H9 (cell line): ENCODE data around the gene EYA4. TPM values are rescaled to one million over a fixed set of nuclear protein-coding genes. Genes with fewer than 3 reads are reported as not detected.
A peak's percentile ranks its signal among the peaks of the same experiment; 100 is the strongest.

Source experiments
- DNase-seq: peaks from one replicate; pipeline ENCODE4 v3.0.0-alpha.2; 2017
- H2AFZ ChIP-seq: one replicate; pipeline ENCODE4 v1.6.1; 2013; ENCODE audit warnings: mild to moderate bottlenecking, low read length, control low read depth, moderate library complexity
- H2AK5ac ChIP-seq: 2 replicates; pipeline ENCODE4 v1.6.1; 2013; ENCODE audit warnings: low read length, control low read depth, mixed read lengths; ENCODE audit not compliant: insufficient read length
- H2BK120ac ChIP-seq: one replicate; pipeline ENCODE4 v1.6.1; 2013; ENCODE audit warnings: low read depth, mild to moderate bottlenecking, low read length, control low read depth, inconsistent platforms; ENCODE audit not compliant: poor library complexity, severe bottlenecking
- H2BK12ac ChIP-seq: 2 replicates; pipeline ENCODE4 v1.6.1; 2013; ENCODE audit warnings: low read length, control low read depth, mixed read lengths, low read depth; ENCODE audit not compliant: insufficient read length
- H2BK15ac ChIP-seq: 2 replicates; pipeline ENCODE4 v1.6.1; 2013; ENCODE audit warnings: low read depth, low read length, control low read depth
- H2BK20ac ChIP-seq: one replicate; pipeline ENCODE4 v1.6.1; 2013; ENCODE audit warnings: low read depth, mild to moderate bottlenecking, low read length, control low read depth, inconsistent platforms; ENCODE audit not compliant: poor library complexity, severe bottlenecking
- H2BK5ac ChIP-seq: 2 replicates; pipeline ENCODE4 v1.6.1; 2013; ENCODE audit warnings: low read length, control low read depth, mixed read lengths; ENCODE audit not compliant: insufficient read length
- H3K14ac ChIP-seq: 2 replicates; pipeline ENCODE4 v1.6.1; 2013; ENCODE audit warnings: low read length, control low read depth; ENCODE audit not compliant: insufficient read depth
- H3K18ac ChIP-seq: 2 replicates; pipeline ENCODE4 v1.6.1; 2013; ENCODE audit warnings: low read depth, mild to moderate bottlenecking, mixed read lengths, low read length, control low read depth; ENCODE audit not compliant: insufficient read length
- H3K23ac ChIP-seq: 2 replicates; pipeline ENCODE4 v1.6.1; 2013; ENCODE audit warnings: low read length, control low read depth, mixed read lengths, low read depth; ENCODE audit not compliant: insufficient read length
- H3K23me2 ChIP-seq: 2 replicates; pipeline ENCODE4 v1.6.1; 2013; ENCODE audit warnings: low read depth, mild to moderate bottlenecking, mixed read lengths, low read length, control low read depth; ENCODE audit not compliant: insufficient read length, poor library complexity, severe bottlenecking
- H3K27ac ChIP-seq: 2 replicates; pipeline ENCODE4 v1.5.1; 2013; ENCODE audit warnings: low read length, control low read depth, mixed read lengths, low read depth; ENCODE audit not compliant: insufficient read length
- H3K27me3 ChIP-seq: 2 replicates; pipeline ENCODE4 v1.6.1; 2013; ENCODE audit warnings: low read length, control low read depth, inconsistent platforms; ENCODE audit not compliant: insufficient read depth
- H3K4ac ChIP-seq: 2 replicates; pipeline ENCODE4 v1.6.1; 2013; ENCODE audit warnings: low read depth, mild to moderate bottlenecking, control low read depth, inconsistent platforms, low read length, moderate library complexity
- H3K4me1 ChIP-seq: 2 replicates; pipeline ENCODE4 v1.6.1; 2013; ENCODE audit warnings: low read length, control low read depth, inconsistent platforms; ENCODE audit not compliant: insufficient read depth
- H3K4me2 ChIP-seq: 2 replicates; pipeline ENCODE4 v1.6.1; 2013; ENCODE audit warnings: low read length, control low read depth, mixed read lengths; ENCODE audit not compliant: insufficient read length, insufficient read depth
- H3K56ac ChIP-seq: 2 replicates; pipeline ENCODE4 v1.6.1; 2013; ENCODE audit warnings: low read depth, mild to moderate bottlenecking, mixed read lengths, low read length, control low read depth; ENCODE audit not compliant: insufficient read length
- H3K79me1 ChIP-seq: 2 replicates; pipeline ENCODE4 v1.6.1; 2013; ENCODE audit warnings: low read depth, mild to moderate bottlenecking, moderate library complexity, low read length, control low read depth, inconsistent platforms; ENCODE audit not compliant: insufficient read depth, poor library complexity, severe bottlenecking
- H3K79me2 ChIP-seq: 2 replicates; pipeline ENCODE4 v1.6.1; 2013; ENCODE audit warnings: low read length, control low read depth, inconsistent platforms; ENCODE audit not compliant: insufficient read depth
- H3K9ac ChIP-seq: 2 replicates; pipeline ENCODE4 v1.6.1; 2013; ENCODE audit warnings: low read length, control low read depth, mixed read lengths; ENCODE audit not compliant: insufficient read length; ENCODE audit errors: extremely low read depth
- H3K9me3 ChIP-seq: one replicate; pipeline ENCODE4 v1.6.1; 2013; ENCODE audit warnings: low read depth, low read length, inconsistent platforms; ENCODE audit not compliant: control insufficient read depth
- H3T11ph ChIP-seq: one replicate; pipeline ENCODE4 v1.6.1; 2013; ENCODE audit warnings: mild to moderate bottlenecking, low read length, control low read depth, inconsistent platforms
- H4K20me1 ChIP-seq: one replicate; pipeline ENCODE4 v1.6.1; 2013; ENCODE audit not compliant: control insufficient read depth, insufficient read length, insufficient read depth
- H4K5ac ChIP-seq: 2 replicates; pipeline ENCODE4 v1.6.1; 2013; ENCODE audit warnings: low read depth, mild to moderate bottlenecking, mixed read lengths, low read length, control low read depth; ENCODE audit not compliant: insufficient read length
- H4K8ac ChIP-seq: replicated peaks from 2 replicates; pipeline ENCODE4 v1.6.1; 2013; ENCODE audit warnings: low read length, control low read depth, mixed read lengths, low read depth; ENCODE audit not compliant: insufficient read length
- H4K91ac ChIP-seq: 2 replicates; pipeline ENCODE4 v1.6.1; 2013; ENCODE audit warnings: low read depth, mild to moderate bottlenecking, moderate library complexity, mixed read lengths, low read length, control low read depth; ENCODE audit not compliant: insufficient read length
- H3K27ac Mint-ChIP-seq, 3 experiments: 2 replicates in 2 of 3; 3 replicates in 1 of 3; pipeline ENCODE4 v1.8.0; 2020 to 2021; ENCODE audit warnings: mixed read lengths in 3 of 3, mild to moderate bottlenecking in 1 of 3, moderate library complexity in 1 of 3
- H3K27me3 Mint-ChIP-seq: 2 replicates; pipeline ENCODE4 v1.8.0; 2021; ENCODE audit warnings: low read depth, mild to moderate bottlenecking, moderate library complexity, mixed read lengths
- H3K36me3 Mint-ChIP-seq, 3 experiments: 2 replicates in 2 of 3; 3 replicates in 1 of 3; pipeline ENCODE4 v1.8.0; 2020 to 2021; ENCODE audit warnings: low read depth in 3 of 3, mixed read lengths in 3 of 3; ENCODE audit not compliant: insufficient read depth in 1 of 3
- H3K4me1 Mint-ChIP-seq, 2 experiments: 2 replicates each; pipeline ENCODE4 v1.8.0; 2020; ENCODE audit warnings: mixed read lengths in 2 of 2
- H3K4me3 Mint-ChIP-seq, 2 experiments: 2 replicates in 1 of 2; 3 replicates in 1 of 2; pipeline ENCODE4 v1.8.0; 2020 to 2021; ENCODE audit warnings: mild to moderate bottlenecking in 2 of 2, mixed read lengths in 2 of 2, moderate library complexity in 1 of 2
- H3K9me3 Mint-ChIP-seq, 2 experiments: 2 replicates in 1 of 2; 3 replicates in 1 of 2; pipeline ENCODE4 v1.8.0; 2020; ENCODE audit warnings: mild to moderate bottlenecking in 2 of 2, mixed read lengths in 2 of 2, moderate library complexity in 1 of 2
- WGBS: extraction: QIAGEN DNeasy Blood & Tissue Kit; methylation state at CpG from one replicate; pipeline ENCODE4 v1.1.7; 2013; ENCODE audit warnings: missing lambda C conversion rate, low lambda C conversion rate, mixed read lengths; ENCODE audit not compliant: insufficient read length; ENCODE audit errors: extremely low coverage; 5-methylcytosine and 5-hydroxymethylcytosine counted together
- total RNA-seq: library from RNA; stranded (reverse); gene quantifications from 2 replicates; pipeline ENCODE4 v1.2.1, GENCODE V29; 2021
- TF ChIP-seq, protein P1 (sequence below): fragments of 200-600 bp; sonication (generic); conservative IDR thresholded peaks from 3 replicates; pipeline ENCODE4 v1.8.0; 2021; ENCODE audit warnings: antibody characterized with exemption, mild to moderate bottlenecking

Gene EYA4
- total RNA-seq, 1 experiment from 2014 or later = 0.26 TPM

DNA sequence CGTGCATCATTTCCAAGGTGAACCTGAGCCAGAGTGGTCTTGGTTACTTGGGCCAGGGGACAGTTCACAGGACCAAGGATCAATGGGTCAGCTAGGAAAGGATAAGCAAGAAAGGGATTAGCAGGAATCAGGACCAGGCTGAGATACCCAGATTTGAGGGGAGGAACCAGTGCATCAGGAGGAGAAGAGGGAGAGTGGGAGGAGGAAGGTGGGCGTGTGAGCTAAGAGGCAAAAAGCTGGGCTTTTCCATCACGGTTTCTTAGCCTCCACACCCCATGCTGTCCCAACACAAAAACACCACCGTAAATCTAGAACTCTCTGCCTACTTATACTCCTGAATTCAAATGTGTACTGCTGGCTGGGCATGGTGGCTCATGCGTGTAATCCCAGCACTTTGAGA is 27.5 kb downstream of the EYA4 start:
- no peak for DNase-seq
- no peak overlapping the region for H2BK20ac ChIP-seq
- H3K4me1 Mint-ChIP-seq = no peaks in the 10 kb centered on the region
- no peak overlapping the region for H2BK5ac ChIP-seq
- H3K79me2 ChIP-seq = no peaks in the 10 kb centered on the region
- no peak overlapping the region for H3K27ac ChIP-seq
- H3K18ac ChIP-seq = no peak overlapping the region
- no peak overlapping the region for H4K8ac ChIP-seq
- no peaks in the 10 kb centered on the region for H3K27me3 ChIP-seq
- no peak overlapping the region for H3K56ac ChIP-seq
- H3K4ac ChIP-seq = no peak overlapping the region
- H2AFZ ChIP-seq = no peak overlapping the region
- H2AK5ac ChIP-seq = no peak overlapping the region
- no peak overlapping the region for H4K5ac ChIP-seq
- H3K23me2 ChIP-seq = no peaks in the 10 kb centered on the region
- H3K4me1 ChIP-seq = no peaks in the 10 kb centered on the region
- no peak overlapping the region for H4K91ac ChIP-seq
- H3K9ac ChIP-seq = no peak overlapping the region
- 0 out of 2 replicates have a peak, but pooled peaks cover 2% of the 10 kb centered on the region for H3K27me3 Mint-ChIP-seq
- H3K4me3 Mint-ChIP-seq = no peak overlapping the region
- no peak overlapping the region for H2BK12ac ChIP-seq
- H3K23ac ChIP-seq = no peak overlapping the region
- H3K79me1 ChIP-seq = no peaks in the 10 kb centered on the region
- H3K9me3 Mint-ChIP-seq = no peaks in the 10 kb centered on the region
- no peaks in the 10 kb centered on the region for H4K20me1 ChIP-seq
- H3K27ac Mint-ChIP-seq = peak overlapping the region in 1 of 3 experiments; percentile 53; a peak in 2 of 7 replicates
- no peaks in the 10 kb centered on the region for H3K36me3 Mint-ChIP-seq
- no peak overlapping the region for H2BK15ac ChIP-seq
- H3K9me3 ChIP-seq = no peaks in the 10 kb centered on the region
- no CpG with 5 or more reads among the region's 5 CpGs for WGBS
- H2BK120ac ChIP-seq = no peak overlapping the region
- TF ChIP-seq, protein P1, sequence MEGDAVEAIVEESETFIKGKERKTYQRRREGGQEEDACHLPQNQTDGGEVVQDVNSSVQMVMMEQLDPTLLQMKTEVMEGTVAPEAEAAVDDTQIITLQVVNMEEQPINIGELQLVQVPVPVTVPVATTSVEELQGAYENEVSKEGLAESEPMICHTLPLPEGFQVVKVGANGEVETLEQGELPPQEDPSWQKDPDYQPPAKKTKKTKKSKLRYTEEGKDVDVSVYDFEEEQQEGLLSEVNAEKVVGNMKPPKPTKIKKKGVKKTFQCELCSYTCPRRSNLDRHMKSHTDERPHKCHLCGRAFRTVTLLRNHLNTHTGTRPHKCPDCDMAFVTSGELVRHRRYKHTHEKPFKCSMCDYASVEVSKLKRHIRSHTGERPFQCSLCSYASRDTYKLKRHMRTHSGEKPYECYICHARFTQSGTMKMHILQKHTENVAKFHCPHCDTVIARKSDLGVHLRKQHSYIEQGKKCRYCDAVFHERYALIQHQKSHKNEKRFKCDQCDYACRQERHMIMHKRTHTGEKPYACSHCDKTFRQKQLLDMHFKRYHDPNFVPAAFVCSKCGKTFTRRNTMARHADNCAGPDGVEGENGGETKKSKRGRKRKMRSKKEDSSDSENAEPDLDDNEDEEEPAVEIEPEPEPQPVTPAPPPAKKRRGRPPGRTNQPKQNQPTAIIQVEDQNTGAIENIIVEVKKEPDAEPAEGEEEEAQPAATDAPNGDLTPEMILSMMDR = no peak
- no peak overlapping the region for H3K4me2 ChIP-seq
- H3T11ph ChIP-seq = no peak overlapping the region
- no peak overlapping the region for H3K14ac ChIP-seq
